Left forelimb (tissue), 1 donor: ENCODE measurements around the gene KIAA1217.
A peak's percentile ranks its signal among the peaks of the same experiment; 100 is the strongest.

Experiments
- DNase-seq: peaks from one replicate; pipeline ENCODE4 v3.0.0-alpha.2; 2018; ENCODE audit warnings: low spot score

KIAA1217 gene, protein sequence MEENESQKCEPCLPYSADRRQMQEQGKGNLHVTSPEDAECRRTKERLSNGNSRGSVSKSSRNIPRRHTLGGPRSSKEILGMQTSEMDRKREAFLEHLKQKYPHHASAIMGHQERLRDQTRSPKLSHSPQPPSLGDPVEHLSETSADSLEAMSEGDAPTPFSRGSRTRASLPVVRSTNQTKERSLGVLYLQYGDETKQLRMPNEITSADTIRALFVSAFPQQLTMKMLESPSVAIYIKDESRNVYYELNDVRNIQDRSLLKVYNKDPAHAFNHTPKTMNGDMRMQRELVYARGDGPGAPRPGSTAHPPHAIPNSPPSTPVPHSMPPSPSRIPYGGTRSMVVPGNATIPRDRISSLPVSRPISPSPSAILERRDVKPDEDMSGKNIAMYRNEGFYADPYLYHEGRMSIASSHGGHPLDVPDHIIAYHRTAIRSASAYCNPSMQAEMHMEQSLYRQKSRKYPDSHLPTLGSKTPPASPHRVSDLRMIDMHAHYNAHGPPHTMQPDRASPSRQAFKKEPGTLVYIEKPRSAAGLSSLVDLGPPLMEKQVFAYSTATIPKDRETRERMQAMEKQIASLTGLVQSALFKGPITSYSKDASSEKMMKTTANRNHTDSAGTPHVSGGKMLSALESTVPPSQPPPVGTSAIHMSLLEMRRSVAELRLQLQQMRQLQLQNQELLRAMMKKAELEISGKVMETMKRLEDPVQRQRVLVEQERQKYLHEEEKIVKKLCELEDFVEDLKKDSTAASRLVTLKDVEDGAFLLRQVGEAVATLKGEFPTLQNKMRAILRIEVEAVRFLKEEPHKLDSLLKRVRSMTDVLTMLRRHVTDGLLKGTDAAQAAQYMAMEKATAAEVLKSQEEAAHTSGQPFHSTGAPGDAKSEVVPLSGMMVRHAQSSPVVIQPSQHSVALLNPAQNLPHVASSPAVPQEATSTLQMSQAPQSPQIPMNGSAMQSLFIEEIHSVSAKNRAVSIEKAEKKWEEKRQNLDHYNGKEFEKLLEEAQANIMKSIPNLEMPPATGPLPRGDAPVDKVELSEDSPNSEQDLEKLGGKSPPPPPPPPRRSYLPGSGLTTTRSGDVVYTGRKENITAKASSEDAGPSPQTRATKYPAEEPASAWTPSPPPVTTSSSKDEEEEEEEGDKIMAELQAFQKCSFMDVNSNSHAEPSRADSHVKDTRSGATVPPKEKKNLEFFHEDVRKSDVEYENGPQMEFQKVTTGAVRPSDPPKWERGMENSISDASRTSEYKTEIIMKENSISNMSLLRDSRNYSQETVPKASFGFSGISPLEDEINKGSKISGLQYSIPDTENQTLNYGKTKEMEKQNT (N-terminal part only)

DNA sequence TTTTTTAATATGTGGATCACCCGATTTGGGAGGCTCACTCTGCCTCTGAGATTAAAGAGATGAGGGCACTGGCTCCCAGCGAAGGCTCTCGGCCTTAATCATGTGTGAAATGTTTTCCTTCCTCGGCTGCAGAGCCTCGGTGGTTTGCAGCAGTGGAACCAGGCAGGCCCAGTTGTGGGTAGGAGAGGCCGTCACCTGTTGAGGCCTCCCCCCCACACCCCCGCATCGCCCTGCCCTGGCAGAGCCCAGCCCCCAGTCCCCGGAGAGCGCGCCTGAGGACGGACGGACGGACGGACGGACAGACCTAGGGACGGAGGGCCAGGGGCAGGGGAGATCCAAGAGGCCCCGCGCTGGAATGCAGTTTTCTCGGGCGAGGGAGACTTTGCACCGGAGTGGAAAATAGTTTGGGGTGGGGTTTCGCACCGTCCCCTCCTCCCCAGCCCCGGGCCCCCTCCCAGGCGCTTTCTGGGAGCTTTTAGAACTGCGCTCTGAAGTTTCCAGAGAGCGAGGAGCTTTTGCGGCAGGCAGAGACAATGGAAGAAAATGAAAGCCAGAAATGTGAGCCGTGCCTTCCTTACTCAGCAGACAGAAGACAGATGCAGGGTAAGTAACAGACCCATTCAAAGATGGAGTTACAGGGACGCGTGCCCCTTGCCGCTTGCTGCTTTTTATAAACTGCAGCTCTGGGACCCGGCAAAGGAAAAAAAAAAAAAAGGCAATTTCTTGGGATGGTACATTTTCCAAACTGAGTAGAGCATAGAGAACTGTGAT lies at the start of gene KIAA1217:
Gene KIAA1217 (plus strand): TSS at position 478 of the 771 bp plus-strand sequence. CDS start 56 bp downstream, at position 534.
- DNase-seq = peak; percentile 80

DNA sequence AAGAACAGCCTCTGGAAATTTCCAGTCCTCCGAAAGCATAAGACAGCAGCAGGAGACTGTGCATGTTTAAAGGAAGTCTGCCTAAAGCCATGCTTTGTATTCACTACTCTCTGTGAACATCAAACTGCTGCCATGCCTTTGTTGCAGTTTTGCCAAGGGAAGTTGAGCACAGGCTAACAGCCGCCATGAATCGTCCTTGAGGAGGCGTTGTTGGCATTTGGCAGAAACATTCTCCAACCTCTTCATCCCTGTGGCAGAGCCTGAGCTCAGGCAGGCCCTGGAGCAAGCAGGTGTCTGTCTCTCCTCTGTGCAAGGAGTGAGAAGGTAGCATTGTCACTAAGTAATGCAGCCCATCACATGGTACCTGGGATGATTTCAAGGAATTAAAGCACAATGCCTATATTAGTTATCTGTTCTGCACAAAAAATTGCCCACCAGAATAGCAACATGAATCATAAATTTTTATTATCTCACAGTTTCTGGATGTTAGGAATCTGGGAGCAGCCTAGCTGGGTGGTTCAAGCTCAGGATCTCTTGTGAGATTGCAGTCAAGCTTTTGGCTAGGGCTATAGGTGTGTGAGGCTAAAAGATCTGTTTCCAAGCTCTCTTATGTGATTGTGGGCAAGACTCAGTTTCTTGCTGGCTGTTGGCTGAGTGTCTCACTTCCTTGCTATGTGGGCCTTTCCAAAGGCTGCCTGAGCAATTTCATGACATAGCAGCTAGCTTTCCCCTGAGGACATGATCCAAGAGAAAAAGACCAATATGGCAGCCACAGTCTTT lies 46.5 kb upstream of the KIAA1217 start:
- DNase-seq = no peak

DNA sequence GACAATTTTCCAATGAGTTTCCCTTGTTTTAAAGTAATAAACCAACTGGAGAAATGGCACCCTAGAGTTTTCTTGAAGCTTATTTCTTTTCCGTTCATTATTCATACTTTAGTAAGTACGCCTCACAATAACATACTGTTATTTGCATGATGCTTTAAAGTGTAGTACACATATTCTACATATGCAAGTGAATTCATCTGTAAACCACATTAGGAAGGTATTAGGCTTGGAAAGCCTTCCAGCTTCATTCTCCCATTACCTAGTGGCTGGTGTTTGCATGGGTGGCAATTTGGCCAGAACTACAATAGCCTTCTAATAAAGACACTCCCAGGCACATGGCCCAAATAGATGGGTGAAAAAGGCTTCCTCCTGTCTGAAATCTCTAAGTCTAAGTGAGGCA lies 45.5 kb upstream of the KIAA1217 start:
- DNase-seq = no peak

DNA sequence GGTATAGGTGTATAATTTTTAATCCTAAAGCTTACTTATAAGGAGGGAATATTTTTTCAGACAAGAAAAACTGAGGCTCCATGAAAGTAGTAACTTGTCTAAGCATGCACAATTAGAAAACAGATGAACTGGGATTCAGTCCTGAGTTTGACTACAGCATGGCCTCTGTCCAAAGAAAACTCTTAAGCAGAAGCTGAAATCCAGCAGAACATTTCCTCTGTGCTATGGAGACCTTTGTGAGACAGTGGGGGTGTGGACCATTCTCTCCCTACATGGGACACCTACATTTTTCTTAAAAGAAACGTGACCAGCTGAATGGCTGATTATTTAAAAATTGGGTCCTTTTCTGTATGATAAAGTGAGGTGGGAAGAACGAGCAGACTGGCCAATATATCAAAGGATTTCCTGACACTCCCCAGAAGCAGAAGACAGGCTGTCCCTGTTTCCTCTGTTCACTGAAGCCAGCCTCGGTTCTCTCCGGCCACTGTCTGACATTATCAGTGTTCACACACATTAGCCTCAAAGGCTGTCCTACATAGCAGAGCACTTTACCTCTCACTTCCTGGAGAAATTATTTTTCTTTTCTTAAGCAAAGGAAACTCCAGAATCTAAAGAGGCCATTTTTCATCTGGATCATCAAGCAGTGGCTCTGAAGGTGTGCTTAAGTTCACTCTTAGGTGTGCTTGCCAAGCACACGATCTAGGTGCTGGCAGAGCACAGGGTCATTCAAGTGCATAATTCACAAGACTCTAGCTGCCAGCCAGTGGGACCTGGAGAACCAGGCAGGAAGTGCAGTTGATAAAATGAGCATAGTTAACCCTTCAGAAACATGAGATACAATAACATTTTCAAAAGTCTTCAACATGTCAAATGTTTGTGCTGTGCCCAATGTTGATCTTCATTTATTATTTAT lies 40.4 kb upstream of the KIAA1217 start:
- no peak for DNase-seq

DNA sequence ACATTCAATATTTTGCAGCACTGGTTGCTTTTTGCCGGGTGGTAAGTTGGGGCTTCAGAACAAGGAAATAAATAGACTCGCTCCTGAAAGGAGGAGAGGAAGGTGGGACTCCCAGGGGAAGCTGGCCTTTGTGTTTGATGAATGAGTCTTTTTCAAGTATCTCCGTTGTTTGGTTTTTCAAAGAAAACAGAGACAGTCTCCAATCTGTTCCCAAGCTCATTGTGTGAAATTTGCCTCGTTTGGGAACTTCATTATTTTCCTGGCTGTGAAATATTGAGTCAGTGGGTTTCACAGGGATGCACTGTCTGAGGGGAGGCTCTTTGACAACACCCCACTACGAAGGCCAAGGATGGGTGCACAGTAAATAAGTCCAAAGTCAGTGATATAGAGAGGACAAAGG lies 38.7 kb upstream of the KIAA1217 start:
- DNase-seq = no peak

GRCh38 chr10:24172909-24173308 lies 36.0 kb upstream of the KIAA1217 start:
- no peak for DNase-seq

- DNase-seq = no peak
Observed at GRCh38 chr10:24174014-24174413, 34.9 kb upstream of the KIAA1217 start.

DNA sequence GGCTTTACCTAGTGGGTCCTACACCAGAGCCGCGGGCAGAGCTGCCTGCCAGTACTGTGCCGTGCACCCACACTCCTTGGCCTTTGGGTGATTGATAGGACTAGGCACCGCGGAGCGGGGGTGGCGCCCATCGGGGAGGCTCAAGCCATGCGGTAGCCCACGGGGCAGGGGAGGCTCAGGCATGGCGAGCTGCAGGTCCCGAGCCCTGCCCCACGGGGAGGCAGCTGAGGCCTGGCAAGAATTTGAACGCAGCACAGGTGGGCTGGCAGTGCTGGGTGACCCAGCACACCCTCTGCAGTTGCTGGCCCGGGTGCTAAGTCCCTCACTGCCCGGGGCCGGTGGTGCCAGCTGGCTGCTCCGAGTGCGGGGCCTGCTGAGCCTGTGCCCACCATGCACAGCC lies 32.3 kb upstream of the KIAA1217 start:
- DNase-seq = no peak

- no peak for DNase-seq
Observed at GRCh38 chr10:24177636-24178035, 31.3 kb upstream of the KIAA1217 start.

DNA sequence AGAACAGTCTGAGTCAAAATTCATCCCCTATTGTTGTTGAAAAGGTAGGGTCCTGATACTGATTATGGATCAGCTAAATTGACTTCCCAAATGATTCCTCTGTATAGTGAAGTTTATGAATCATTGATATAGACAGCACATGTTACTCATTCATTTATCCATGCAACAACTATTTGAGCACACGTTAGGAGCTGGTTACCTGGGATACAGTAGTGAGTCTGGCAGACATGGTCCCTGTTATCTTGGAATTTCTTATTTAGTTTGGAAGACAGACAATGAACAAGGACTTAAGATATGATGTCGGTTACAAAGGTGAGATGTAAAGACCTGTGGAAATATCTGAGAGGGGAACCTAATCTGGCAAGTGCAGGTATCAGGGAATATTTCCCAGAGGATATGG lies 28.0 kb upstream of the KIAA1217 start:
- DNase-seq = no peak

- no peak for DNase-seq
Observed at GRCh38 chr10:24184455-24184854, 24.5 kb upstream of the KIAA1217 start.

- no peak for DNase-seq
Observed at GRCh38 chr10:24193330-24193729, 15.6 kb upstream of the KIAA1217 start.

DNA sequence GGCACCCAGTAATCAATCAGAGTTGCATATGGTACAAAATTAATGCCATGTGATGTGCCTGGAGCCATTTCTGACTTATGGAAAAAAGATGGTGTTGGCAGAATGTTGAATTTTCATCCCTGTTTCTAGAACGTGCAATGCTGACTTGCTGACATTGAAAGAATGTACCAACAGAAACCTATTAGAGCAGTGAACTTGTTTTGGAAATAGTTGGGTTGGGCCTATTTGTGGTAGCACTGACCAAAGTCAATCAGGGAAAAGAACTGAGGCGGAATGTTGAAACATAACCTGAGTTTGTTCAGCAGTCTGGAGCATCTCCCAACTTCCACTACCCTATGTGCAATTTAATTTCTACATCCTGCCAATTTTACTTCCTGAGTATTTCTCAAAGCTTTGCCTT lies 11.7 kb upstream of the KIAA1217 start:
- DNase-seq = no peak

GRCh38 chr10:24201503-24202180 lies 7.3 kb upstream of the KIAA1217 start:
- no peak for DNase-seq

DNA sequence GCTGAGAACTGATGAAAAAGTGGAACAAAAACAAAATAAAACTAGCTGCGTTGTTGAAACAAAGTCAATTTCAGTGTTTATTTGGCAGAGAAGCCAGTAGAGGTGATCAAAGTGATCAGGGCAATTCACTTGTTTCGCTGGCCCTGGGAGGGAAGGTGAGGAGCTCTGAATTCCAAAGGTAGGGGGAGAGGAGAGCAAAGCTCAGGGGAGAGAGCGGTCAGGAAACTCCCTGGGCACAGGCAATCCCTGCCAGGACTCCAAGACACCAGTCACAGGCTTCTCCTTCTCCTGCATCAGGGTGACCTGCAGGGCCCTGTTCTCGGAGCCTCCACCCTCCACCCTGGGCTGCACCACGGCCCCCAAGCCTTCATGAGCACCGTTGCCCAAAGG lies 6.8 kb upstream of the KIAA1217 start:
- no peak for DNase-seq

DNA sequence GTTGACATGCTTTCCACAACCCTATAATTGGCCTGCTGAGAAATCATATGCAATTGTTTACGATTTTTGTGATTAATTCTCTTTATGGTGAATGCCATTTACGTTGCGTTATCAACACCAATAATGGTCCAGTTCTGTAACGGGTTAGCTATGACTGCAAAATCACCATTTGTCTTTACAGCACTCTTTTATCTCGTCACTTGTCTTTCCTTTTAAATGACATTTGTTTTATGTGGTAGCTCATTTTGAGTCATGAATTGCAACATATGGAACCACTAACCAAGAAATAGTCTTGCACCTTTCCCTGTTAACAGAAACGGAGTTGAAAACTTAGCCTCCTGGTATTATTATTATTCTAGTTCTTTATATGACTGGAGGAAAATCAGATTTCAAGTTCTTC lies 3.1 kb upstream of the KIAA1217 start:
- DNase-seq = no peak

DNA sequence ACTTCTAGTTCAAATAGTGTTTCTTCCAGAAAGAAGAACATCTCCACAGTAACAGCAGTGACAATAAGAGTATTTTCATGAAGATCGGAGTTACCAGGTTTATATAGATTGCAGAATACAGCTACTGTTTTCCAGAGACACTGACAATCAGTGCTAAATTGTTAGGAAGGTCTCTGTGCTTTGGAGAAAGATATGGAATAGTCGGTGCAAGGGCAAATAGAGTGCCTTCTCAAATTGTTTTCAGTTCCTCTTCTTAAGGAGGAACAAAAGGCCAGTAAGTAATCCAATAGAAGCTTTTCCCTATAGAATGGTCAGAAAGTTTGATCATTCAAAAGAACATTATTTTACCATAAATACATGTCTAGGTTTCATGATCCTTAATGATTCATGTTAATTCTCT lies 2.6 kb upstream of the KIAA1217 start:
- no peak for DNase-seq

DNA sequence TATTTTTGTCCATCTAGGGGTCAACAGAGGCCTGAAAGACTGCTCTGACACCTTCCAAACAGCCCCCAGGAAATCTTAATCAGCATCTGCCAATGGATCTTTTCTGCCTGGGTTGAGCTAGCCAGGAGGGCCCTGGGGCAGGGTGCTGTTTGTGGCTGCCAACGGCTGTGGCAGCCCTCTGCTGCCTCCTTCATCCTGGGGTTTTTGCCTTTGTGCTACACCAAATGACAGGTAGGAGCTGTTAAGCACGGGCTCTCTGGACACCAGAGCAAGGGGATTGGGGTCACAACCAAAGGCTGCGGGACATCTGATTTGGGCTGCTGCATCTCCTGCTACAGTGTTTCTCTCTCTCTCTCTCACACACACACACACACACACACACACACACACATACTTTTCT lies 2.0 kb upstream of the KIAA1217 start:
- no peak for DNase-seq

DNA sequence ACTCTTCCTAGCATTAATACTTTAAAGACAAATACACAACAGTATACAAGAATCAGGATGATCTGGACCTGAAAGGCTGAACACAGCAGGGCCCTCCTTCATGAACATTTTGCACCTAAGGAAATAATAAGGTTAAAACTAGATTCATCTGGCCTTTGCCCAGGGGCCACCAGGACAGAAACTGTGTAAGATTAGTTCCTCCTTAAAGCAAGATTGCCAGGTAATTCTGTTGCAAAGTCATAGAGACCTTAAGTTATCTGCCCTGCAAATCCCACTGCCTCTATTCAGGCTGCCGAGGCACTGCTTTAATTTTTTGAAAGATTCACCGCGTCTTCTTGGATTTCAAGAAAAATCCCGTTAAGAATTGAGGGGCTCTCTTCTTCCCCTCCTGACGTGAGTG lies 1.6 kb upstream of the KIAA1217 start:
- no peak for DNase-seq
